H9 (cell line): ENCODE measurements around the gene RPRD2. TPM values are rescaled to one million over a fixed set of nuclear protein-coding genes. Genes with fewer than 3 reads are reported as not detected.
A peak's percentile ranks its signal among the peaks of the same experiment; 100 is the strongest.

Experiments used
- DNase-seq: peaks from one replicate; pipeline ENCODE4 v3.0.0-alpha.2; 2017
- H2AFZ ChIP-seq: one replicate; pipeline ENCODE4 v1.6.1; 2013; ENCODE audit warnings: mild to moderate bottlenecking, low read length, control low read depth, moderate library complexity
- H2AK5ac ChIP-seq: 2 replicates; pipeline ENCODE4 v1.6.1; 2013; ENCODE audit warnings: low read length, control low read depth, mixed read lengths; ENCODE audit not compliant: insufficient read length
- H2BK120ac ChIP-seq: one replicate; pipeline ENCODE4 v1.6.1; 2013; ENCODE audit warnings: low read depth, mild to moderate bottlenecking, low read length, control low read depth, inconsistent platforms; ENCODE audit not compliant: poor library complexity, severe bottlenecking
- H2BK12ac ChIP-seq: 2 replicates; pipeline ENCODE4 v1.6.1; 2013; ENCODE audit warnings: low read length, control low read depth, mixed read lengths, low read depth; ENCODE audit not compliant: insufficient read length
- H2BK15ac ChIP-seq: 2 replicates; pipeline ENCODE4 v1.6.1; 2013; ENCODE audit warnings: low read depth, low read length, control low read depth
- H2BK20ac ChIP-seq: one replicate; pipeline ENCODE4 v1.6.1; 2013; ENCODE audit warnings: low read depth, mild to moderate bottlenecking, low read length, control low read depth, inconsistent platforms; ENCODE audit not compliant: poor library complexity, severe bottlenecking
- H2BK5ac ChIP-seq: 2 replicates; pipeline ENCODE4 v1.6.1; 2013; ENCODE audit warnings: low read length, control low read depth, mixed read lengths; ENCODE audit not compliant: insufficient read length
- H3K14ac ChIP-seq: 2 replicates; pipeline ENCODE4 v1.6.1; 2013; ENCODE audit warnings: low read length, control low read depth; ENCODE audit not compliant: insufficient read depth
- H3K18ac ChIP-seq: 2 replicates; pipeline ENCODE4 v1.6.1; 2013; ENCODE audit warnings: low read depth, mild to moderate bottlenecking, mixed read lengths, low read length, control low read depth; ENCODE audit not compliant: insufficient read length
- H3K23ac ChIP-seq: 2 replicates; pipeline ENCODE4 v1.6.1; 2013; ENCODE audit warnings: low read length, control low read depth, mixed read lengths, low read depth; ENCODE audit not compliant: insufficient read length
- H3K23me2 ChIP-seq: 2 replicates; pipeline ENCODE4 v1.6.1; 2013; ENCODE audit warnings: low read depth, mild to moderate bottlenecking, mixed read lengths, low read length, control low read depth; ENCODE audit not compliant: insufficient read length, poor library complexity, severe bottlenecking
- H3K27ac ChIP-seq: 2 replicates; pipeline ENCODE4 v1.5.1; 2013; ENCODE audit warnings: low read length, control low read depth, mixed read lengths, low read depth; ENCODE audit not compliant: insufficient read length
- H3K27me3 ChIP-seq: 2 replicates; pipeline ENCODE4 v1.6.1; 2013; ENCODE audit warnings: low read length, control low read depth, inconsistent platforms; ENCODE audit not compliant: insufficient read depth
- H3K4ac ChIP-seq: 2 replicates; pipeline ENCODE4 v1.6.1; 2013; ENCODE audit warnings: low read depth, mild to moderate bottlenecking, control low read depth, inconsistent platforms, low read length, moderate library complexity
- H3K4me1 ChIP-seq: 2 replicates; pipeline ENCODE4 v1.6.1; 2013; ENCODE audit warnings: low read length, control low read depth, inconsistent platforms; ENCODE audit not compliant: insufficient read depth
- H3K4me2 ChIP-seq: 2 replicates; pipeline ENCODE4 v1.6.1; 2013; ENCODE audit warnings: low read length, control low read depth, mixed read lengths; ENCODE audit not compliant: insufficient read length, insufficient read depth
- H3K56ac ChIP-seq: 2 replicates; pipeline ENCODE4 v1.6.1; 2013; ENCODE audit warnings: low read depth, mild to moderate bottlenecking, mixed read lengths, low read length, control low read depth; ENCODE audit not compliant: insufficient read length
- H3K79me1 ChIP-seq: 2 replicates; pipeline ENCODE4 v1.6.1; 2013; ENCODE audit warnings: low read depth, mild to moderate bottlenecking, moderate library complexity, low read length, control low read depth, inconsistent platforms; ENCODE audit not compliant: insufficient read depth, poor library complexity, severe bottlenecking
- H3K79me2 ChIP-seq: 2 replicates; pipeline ENCODE4 v1.6.1; 2013; ENCODE audit warnings: low read length, control low read depth, inconsistent platforms; ENCODE audit not compliant: insufficient read depth
- H3K9ac ChIP-seq: 2 replicates; pipeline ENCODE4 v1.6.1; 2013; ENCODE audit warnings: low read length, control low read depth, mixed read lengths; ENCODE audit not compliant: insufficient read length; ENCODE audit errors: extremely low read depth
- H3K9me3 ChIP-seq: one replicate; pipeline ENCODE4 v1.6.1; 2013; ENCODE audit warnings: low read depth, low read length, inconsistent platforms; ENCODE audit not compliant: control insufficient read depth
- H3T11ph ChIP-seq: one replicate; pipeline ENCODE4 v1.6.1; 2013; ENCODE audit warnings: mild to moderate bottlenecking, low read length, control low read depth, inconsistent platforms
- H4K20me1 ChIP-seq: one replicate; pipeline ENCODE4 v1.6.1; 2013; ENCODE audit not compliant: control insufficient read depth, insufficient read length, insufficient read depth
- H4K5ac ChIP-seq: 2 replicates; pipeline ENCODE4 v1.6.1; 2013; ENCODE audit warnings: low read depth, mild to moderate bottlenecking, mixed read lengths, low read length, control low read depth; ENCODE audit not compliant: insufficient read length
- H4K8ac ChIP-seq: replicated peaks from 2 replicates; pipeline ENCODE4 v1.6.1; 2013; ENCODE audit warnings: low read length, control low read depth, mixed read lengths, low read depth; ENCODE audit not compliant: insufficient read length
- H4K91ac ChIP-seq: 2 replicates; pipeline ENCODE4 v1.6.1; 2013; ENCODE audit warnings: low read depth, mild to moderate bottlenecking, moderate library complexity, mixed read lengths, low read length, control low read depth; ENCODE audit not compliant: insufficient read length
- H3K27ac Mint-ChIP-seq, 3 experiments: 2 replicates in 2 of 3; 3 replicates in 1 of 3; pipeline ENCODE4 v1.8.0; 2020 to 2021; ENCODE audit warnings: mixed read lengths in 3 of 3, mild to moderate bottlenecking in 1 of 3, moderate library complexity in 1 of 3
- H3K27me3 Mint-ChIP-seq: 2 replicates; pipeline ENCODE4 v1.8.0; 2021; ENCODE audit warnings: low read depth, mild to moderate bottlenecking, moderate library complexity, mixed read lengths
- H3K36me3 Mint-ChIP-seq, 3 experiments: 2 replicates in 2 of 3; 3 replicates in 1 of 3; pipeline ENCODE4 v1.8.0; 2020 to 2021; ENCODE audit warnings: low read depth in 3 of 3, mixed read lengths in 3 of 3; ENCODE audit not compliant: insufficient read depth in 1 of 3
- H3K4me1 Mint-ChIP-seq, 2 experiments: 2 replicates each; pipeline ENCODE4 v1.8.0; 2020; ENCODE audit warnings: mixed read lengths in 2 of 2
- H3K4me3 Mint-ChIP-seq, 2 experiments: 2 replicates in 1 of 2; 3 replicates in 1 of 2; pipeline ENCODE4 v1.8.0; 2020 to 2021; ENCODE audit warnings: mild to moderate bottlenecking in 2 of 2, mixed read lengths in 2 of 2, moderate library complexity in 1 of 2
- H3K9me3 Mint-ChIP-seq, 2 experiments: 2 replicates in 1 of 2; 3 replicates in 1 of 2; pipeline ENCODE4 v1.8.0; 2020; ENCODE audit warnings: mild to moderate bottlenecking in 2 of 2, mixed read lengths in 2 of 2, moderate library complexity in 1 of 2
- WGBS: extraction: QIAGEN DNeasy Blood & Tissue Kit; methylation state at CpG from one replicate; pipeline ENCODE4 v1.1.7; 2013; ENCODE audit warnings: missing lambda C conversion rate, low lambda C conversion rate, mixed read lengths; ENCODE audit not compliant: insufficient read length; ENCODE audit errors: extremely low coverage; 5-methylcytosine and 5-hydroxymethylcytosine counted together
- total RNA-seq: library from RNA; stranded (reverse); gene quantifications from 2 replicates; pipeline ENCODE4 v1.2.1, GENCODE V29; 2021
- TF ChIP-seq, protein P1 (sequence below): fragments of 200-600 bp; sonication (generic); conservative IDR thresholded peaks from 3 replicates; pipeline ENCODE4 v1.8.0; 2021; ENCODE audit warnings: antibody characterized with exemption, mild to moderate bottlenecking

The RPRD2 gene
- total RNA-seq, 1 experiment from 2014 or later = 39.0 TPM

DNA sequence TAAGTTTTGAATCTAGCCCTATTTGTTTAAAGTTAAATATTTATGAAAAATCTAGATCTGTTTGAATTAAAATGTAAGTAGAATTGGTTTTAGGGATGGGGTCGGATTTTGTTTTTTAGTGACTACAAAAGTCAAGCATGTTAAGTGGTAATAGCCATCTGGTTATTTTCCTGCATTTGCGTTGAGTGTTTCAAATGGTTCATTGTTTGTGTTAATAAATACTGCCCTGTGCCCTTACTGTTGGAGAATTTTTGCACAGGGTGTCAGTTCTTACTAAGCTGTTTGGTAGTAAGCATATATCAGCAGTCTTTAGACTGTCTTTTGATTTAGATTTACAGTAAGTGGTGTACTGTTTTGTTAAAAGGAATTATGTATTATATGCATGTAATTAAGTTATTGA, 77.2 kb downstream of the RPRD2 start:
- H3K4ac ChIP-seq = no peak overlapping the region
- no peak overlapping the region for H4K5ac ChIP-seq
- DNase-seq = no peak
- no peak overlapping the region for H2BK20ac ChIP-seq
- H3K23me2 ChIP-seq = no peaks in the 10 kb centered on the region
- H3K4me2 ChIP-seq = no peak overlapping the region
- H3K9me3 Mint-ChIP-seq = no peaks in the 10 kb centered on the region
- no peaks in the 10 kb centered on the region for H3K9me3 ChIP-seq
- 100% methylated on average over 1 of the region's 2 CpGs for WGBS
- H3K79me1 ChIP-seq = no peaks in the 10 kb centered on the region
- H4K91ac ChIP-seq = no peak overlapping the region
- H2BK5ac ChIP-seq = no peak overlapping the region
- H3K4me1 ChIP-seq = no peaks in the 10 kb centered on the region
- H3K27me3 ChIP-seq = no peaks in the 10 kb centered on the region
- H2AFZ ChIP-seq = no peak overlapping the region
- H3K9ac ChIP-seq = no peak overlapping the region
- H3K18ac ChIP-seq = no peak overlapping the region
- H2BK15ac ChIP-seq = no peak overlapping the region
- H3K56ac ChIP-seq = no peak overlapping the region
- no peak overlapping the region for H3K14ac ChIP-seq
- H3T11ph ChIP-seq = no peak overlapping the region
- no peak overlapping the region for H3K27ac ChIP-seq
- no peak overlapping the region for H2BK12ac ChIP-seq
- H3K27ac Mint-ChIP-seq = peak overlapping the region in 1 of 3 experiments; percentile 17; a peak in 1 of 7 replicates
- no peaks in the 10 kb centered on the region for H3K79me2 ChIP-seq
- H3K4me1 Mint-ChIP-seq = no peaks in the 10 kb centered on the region
- H4K8ac ChIP-seq = no peak overlapping the region
- TF ChIP-seq, protein P1, sequence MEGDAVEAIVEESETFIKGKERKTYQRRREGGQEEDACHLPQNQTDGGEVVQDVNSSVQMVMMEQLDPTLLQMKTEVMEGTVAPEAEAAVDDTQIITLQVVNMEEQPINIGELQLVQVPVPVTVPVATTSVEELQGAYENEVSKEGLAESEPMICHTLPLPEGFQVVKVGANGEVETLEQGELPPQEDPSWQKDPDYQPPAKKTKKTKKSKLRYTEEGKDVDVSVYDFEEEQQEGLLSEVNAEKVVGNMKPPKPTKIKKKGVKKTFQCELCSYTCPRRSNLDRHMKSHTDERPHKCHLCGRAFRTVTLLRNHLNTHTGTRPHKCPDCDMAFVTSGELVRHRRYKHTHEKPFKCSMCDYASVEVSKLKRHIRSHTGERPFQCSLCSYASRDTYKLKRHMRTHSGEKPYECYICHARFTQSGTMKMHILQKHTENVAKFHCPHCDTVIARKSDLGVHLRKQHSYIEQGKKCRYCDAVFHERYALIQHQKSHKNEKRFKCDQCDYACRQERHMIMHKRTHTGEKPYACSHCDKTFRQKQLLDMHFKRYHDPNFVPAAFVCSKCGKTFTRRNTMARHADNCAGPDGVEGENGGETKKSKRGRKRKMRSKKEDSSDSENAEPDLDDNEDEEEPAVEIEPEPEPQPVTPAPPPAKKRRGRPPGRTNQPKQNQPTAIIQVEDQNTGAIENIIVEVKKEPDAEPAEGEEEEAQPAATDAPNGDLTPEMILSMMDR = no peak
- H2AK5ac ChIP-seq = no peak overlapping the region
- H2BK120ac ChIP-seq = no peak overlapping the region
- no peaks in the 10 kb centered on the region for H3K27me3 Mint-ChIP-seq
- no peak overlapping the region for H3K4me3 Mint-ChIP-seq
- H3K36me3 Mint-ChIP-seq = peaks cover 11 to 58% (median 41%) of the 10 kb centered on the region in 3 experiments; a peak in 6 of 7 replicates
- no peak overlapping the region for H3K23ac ChIP-seq
- no peaks in the 10 kb centered on the region for H4K20me1 ChIP-seq
